NB4 (cell line): Measurements from ENCODE around the gene LRRC27.

ENCODE experiments used
- CTCF ChIP-seq: IDR thresholded peaks from one replicate; pipeline ENCODE4 v1.5.1; 2012; ENCODE audit warnings: low read depth, low read length
- MAX ChIP-seq: IDR thresholded peaks from 2 replicates; pipeline ENCODE4 v1.6.1; 2011; ENCODE audit warnings: low read depth, low read length
- MYC ChIP-seq: IDR thresholded peaks from 2 replicates; pipeline ENCODE4 v1.6.1; 2011; ENCODE audit warnings: low read depth, low read length
- POLR2A ChIP-seq: IDR thresholded peaks from 2 replicates; pipeline ENCODE4 v1.6.1; 2011; ENCODE audit warnings: mild to moderate bottlenecking; ENCODE audit not compliant: insufficient read length; ENCODE audit errors: extremely low read depth

GRCh38 chr10:132341017-132341416 is 9.0 kb downstream of the LRRC27 start:
- TF ChIP-seq POLR2A (no peak), MAX (no peak), CTCF (no peak), MYC (no peak)
